Activated CD4-positive, alpha-beta memory T cell treated with anti-CD3 and anti-CD28 coated beads, Interleukin-2, amount 10 ng/mL, durations not matched to agents 7 days and 5 days (primary cell): ENCODE data around the gene ST6GALNAC2. TPM values are rescaled to one million over a fixed set of nuclear protein-coding genes. Genes with fewer than 3 reads are reported as not detected.

Experiments used
- CTCF ChIA-PET: fragments of 350-600 bp; sonication (Branson Sonifier 250); formaldehyde crosslinking; loops from one replicate; lab custom pipeline; 2021; ENCODE audit warnings: antibody characterized with exemption, inconsistent platforms; lab: Charles Lee
- POLR2A ChIA-PET: fragments of 350-600 bp; sonication (Branson Sonifier 250); formaldehyde crosslinking; loops from one replicate; lab custom pipeline; 2021; ENCODE audit warnings: antibody characterized with exemption; lab: Charles Lee
- DNase-seq: peaks from one replicate; pipeline ENCODE4 v3.0.0-alpha.2; 2020
- H3K27ac Mint-ChIP-seq: one replicate; pipeline ENCODE4 v1.8.0; 2021; ENCODE audit warnings: mild to moderate bottlenecking, mixed read lengths
- H3K27me3 Mint-ChIP-seq: one replicate; pipeline ENCODE4 v1.8.0; 2021; ENCODE audit warnings: mixed read lengths
- H3K36me3 Mint-ChIP-seq: one replicate; pipeline ENCODE4 v1.8.0; 2021; ENCODE audit warnings: low read depth, mixed read lengths
- H3K4me1 Mint-ChIP-seq: one replicate; pipeline ENCODE4 v1.8.0; 2021; ENCODE audit warnings: mixed read lengths
- H3K4me3 Mint-ChIP-seq: one replicate; pipeline ENCODE4 v1.8.0; 2021; ENCODE audit warnings: mild to moderate bottlenecking, mixed read lengths
- H3K9me3 Mint-ChIP-seq: one replicate; pipeline ENCODE4 v1.8.0; 2021; ENCODE audit warnings: mixed read lengths
- total RNA-seq, 2 experiments: library from RNA; stranded (reverse); gene quantifications; one replicate each; pipeline ENCODE4 v1.2.3, GENCODE V29; 2021

ST6GALNAC2 gene
- total RNA-seq, 2 experiments from 2014 or later = 0.25 to 0.65 TPM

DNA sequence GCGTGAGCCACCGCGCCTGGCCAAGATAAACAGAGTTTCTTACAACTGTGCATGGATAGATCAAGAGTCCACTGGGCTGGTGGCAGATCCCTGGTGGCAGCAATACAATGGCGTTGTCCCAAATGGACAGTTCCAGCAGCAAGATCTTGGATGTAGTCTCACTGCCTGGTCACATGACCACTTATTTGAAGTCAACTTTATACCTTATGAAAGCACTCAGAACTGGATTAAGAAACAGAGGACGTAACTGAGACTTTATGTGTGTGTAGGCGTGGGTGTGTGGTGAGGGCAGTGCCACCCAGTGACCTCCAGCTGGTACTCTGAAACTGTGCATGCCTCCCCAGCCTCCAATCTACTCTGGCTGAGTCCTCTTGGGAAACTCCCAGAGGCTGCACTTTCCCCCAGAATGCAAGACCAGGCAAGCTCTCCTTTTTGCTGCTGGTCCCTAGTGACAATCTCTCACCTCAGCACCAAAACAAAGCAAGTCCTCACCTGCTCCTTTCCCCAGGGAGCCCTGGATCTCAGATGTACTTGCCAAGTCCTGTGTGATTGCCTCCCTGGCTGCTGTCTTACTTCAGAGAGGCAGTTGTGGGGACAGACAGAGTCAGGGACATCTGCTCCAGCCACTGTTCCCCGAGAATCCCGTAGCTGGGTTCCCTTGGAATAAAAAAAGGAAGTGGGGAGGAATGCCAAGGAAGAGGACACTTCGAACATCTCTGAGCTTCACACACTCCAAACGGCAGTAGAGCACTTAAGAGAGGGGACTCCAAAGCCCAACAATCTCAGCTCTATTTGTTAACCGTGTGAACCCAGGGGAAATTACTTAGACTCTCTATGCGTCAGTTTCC is 11.7 kb upstream of the ST6GALNAC2 start:
- CTCF ChIA-PET = interaction anchor here (1.2 to 4.7 kb wide), 3 partner anchors 11 to 39 kb away, joined by 4 to 31 read pairs (median 8); partner anchors contain the start of gene ST6GALNAC2
- POLR2A ChIA-PET = interaction anchor here (1.1 to 1.4 kb wide), 2 partner anchors 12 to 13 kb away, joined by 4 read pairs; partner anchors contain the start of gene ST6GALNAC2
- H3K9me3 Mint-ChIP-seq = peaks cover 4% of the 10 kb centered on the region

DNA sequence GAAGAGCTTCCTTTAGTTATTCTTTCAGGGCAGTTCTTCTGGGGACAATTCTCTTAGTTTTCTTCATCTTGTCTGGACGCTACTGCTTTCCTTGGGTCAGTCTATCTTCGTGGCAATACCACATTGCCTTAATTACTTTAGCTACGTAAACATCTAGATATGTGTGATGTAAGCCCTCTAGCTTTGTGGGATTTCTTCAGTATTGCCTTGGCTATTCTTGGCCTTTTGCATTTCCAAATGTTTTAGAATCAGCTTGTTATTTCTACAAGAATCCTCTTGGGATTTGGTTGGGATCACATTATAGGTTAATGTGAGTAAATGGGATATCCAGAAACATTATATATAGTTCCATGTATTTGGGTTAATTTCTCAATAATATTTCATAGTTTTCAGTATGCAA is 9.0 kb upstream of the ST6GALNAC2 start:
- H3K27me3 Mint-ChIP-seq = peaks cover 19% of the 10 kb centered on the region
- no peaks in the 10 kb centered on the region for H3K9me3 Mint-ChIP-seq
- H3K36me3 Mint-ChIP-seq = no peaks in the 10 kb centered on the region
- H3K4me3 Mint-ChIP-seq = no peak overlapping the region
- DNase-seq = no peak
- H3K27ac Mint-ChIP-seq = no peak overlapping the region
- ChIA-PET CTCF (interaction anchor here (1.2 kb wide), 1 partner anchor 30 kb away, joined by 4 read pairs; no protein-coding TSS in a partner anchor), POLR2A (no interaction called here)
- H3K4me1 Mint-ChIP-seq = peaks cover 6% of the 10 kb centered on the region

More for the DNA sequence above, 11.7 kb upstream of the ST6GALNAC2 start:
- no peak overlapping the region for H3K4me3 Mint-ChIP-seq
- peaks cover 13% of the 10 kb centered on the region for H3K27me3 Mint-ChIP-seq
- peaks cover 7% of the 10 kb centered on the region for H3K36me3 Mint-ChIP-seq
- H3K27ac Mint-ChIP-seq = no peak overlapping the region
- H3K4me1 Mint-ChIP-seq = peaks cover 23% of the 10 kb centered on the region
- DNase-seq = no peak

DNA sequence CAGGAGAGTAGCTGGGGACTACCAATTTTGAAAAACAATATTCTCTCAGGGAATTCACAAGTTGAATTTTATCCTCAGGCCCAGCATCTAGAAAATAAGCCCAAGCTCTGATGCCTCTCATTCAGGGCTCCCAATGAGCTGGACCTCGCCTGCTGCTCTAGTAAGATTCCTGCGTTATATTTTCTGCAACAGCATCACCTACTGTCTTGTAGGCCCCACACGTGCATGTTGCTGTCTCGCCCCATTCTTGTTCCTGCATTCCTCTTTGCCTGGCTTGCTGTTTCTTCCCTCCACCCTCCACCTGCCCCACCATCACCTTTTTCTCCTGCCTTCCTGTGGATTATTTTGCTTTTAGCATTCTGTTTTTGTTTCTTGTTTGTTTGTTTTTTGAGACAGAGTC is 8.3 kb upstream of the ST6GALNAC2 start:
- DNase-seq = no peak
- Mint-ChIP-seq H3K4me1 (peaks cover 6% of the 10 kb centered on the region), H3K9me3 (no peaks in the 10 kb centered on the region), H3K27me3 (peaks cover 25% of the 10 kb centered on the region), H3K4me3 (no peak overlapping the region), H3K36me3 (no peaks in the 10 kb centered on the region), H3K27ac (no peak overlapping the region)
- POLR2A ChIA-PET = interaction anchor here (0.6 to 1.3 kb wide), 2 partner anchors 26 to 818 kb away, joined by 3 read pairs; no protein-coding TSS in a partner anchor
- CTCF ChIA-PET = interaction anchor here (1.2 to 1.4 kb wide), 2 partner anchors 14 to 31 kb away, joined by 3 to 4 read pairs; no protein-coding TSS in a partner anchor

DNA sequence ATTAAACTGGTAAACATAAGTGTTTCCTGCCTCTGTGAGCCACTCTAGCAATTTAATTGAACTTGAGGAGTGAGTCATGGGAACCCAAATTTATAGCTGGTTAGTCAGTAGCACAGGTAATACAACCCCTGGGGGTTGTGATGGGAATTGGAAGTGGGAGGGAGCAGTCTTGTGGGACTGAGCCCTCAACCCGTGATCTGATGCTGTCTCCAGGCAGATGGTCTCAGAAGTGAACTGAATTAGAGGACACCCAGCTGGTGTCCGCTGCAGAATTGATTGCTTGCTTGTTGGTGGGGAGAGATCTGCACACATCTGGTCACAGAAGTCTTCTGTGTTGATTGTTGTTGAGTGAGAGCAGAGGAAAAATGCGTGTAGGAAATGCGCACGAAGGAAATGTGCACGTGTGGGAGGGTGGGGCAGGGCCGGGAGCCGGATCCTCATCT is 7.7 kb upstream of the ST6GALNAC2 start:
- ChIA-PET CTCF (interaction anchor here (0.7 to 1.4 kb wide), 2 partner anchors 14 to 31 kb away, joined by 3 read pairs; no protein-coding TSS in a partner anchor), POLR2A (interaction anchor here (1.3 kb wide), 1 partner anchor 25 kb away, joined by 3 read pairs; no protein-coding TSS in a partner anchor)
- Mint-ChIP-seq H3K4me3 (no peak overlapping the region), H3K36me3 (no peaks in the 10 kb centered on the region), H3K4me1 (peaks cover 6% of the 10 kb centered on the region), H3K27ac (no peak overlapping the region), H3K27me3 (peaks cover 28% of the 10 kb centered on the region), H3K9me3 (no peaks in the 10 kb centered on the region)
- no peak for DNase-seq

DNA sequence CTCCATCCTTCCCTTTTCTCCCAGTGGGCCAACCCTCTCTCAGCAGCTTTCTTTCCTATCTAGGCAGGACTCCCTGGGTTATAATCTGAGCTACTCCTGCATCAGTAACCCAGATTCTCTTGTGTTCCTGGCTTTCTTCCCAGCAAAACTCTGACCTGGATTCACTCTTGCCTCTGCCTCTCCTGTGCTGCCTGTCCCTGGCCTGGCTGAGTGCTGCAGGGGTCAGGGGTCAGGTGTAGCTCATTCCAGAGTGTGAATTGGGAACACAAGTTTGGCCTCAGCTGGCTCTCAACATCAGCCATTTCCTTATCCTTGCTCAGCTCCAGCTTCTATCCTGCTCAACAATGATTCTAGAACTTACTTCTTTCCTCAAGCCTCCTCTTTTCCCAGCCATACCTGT is 2.5 kb upstream of the ST6GALNAC2 start:
- Mint-ChIP-seq H3K4me3 (no peak overlapping the region), H3K4me1 (peaks cover 16% of the 10 kb centered on the region), H3K36me3 (no peaks in the 10 kb centered on the region), H3K27ac (no peak overlapping the region), H3K9me3 (no peaks in the 10 kb centered on the region), H3K27me3 (peaks cover 55% of the 10 kb centered on the region)
- DNase-seq = no peak
- ChIA-PET CTCF (interaction anchor here (1.3 kb wide), 1 partner anchor 65 kb away, joined by 5 read pairs; no protein-coding TSS in a partner anchor), POLR2A (interaction anchor here (0.9 to 1.6 kb wide), 2 partner anchors 10 to 12 kb away, joined by 3 to 5 read pairs; no protein-coding TSS in a partner anchor)

DNA sequence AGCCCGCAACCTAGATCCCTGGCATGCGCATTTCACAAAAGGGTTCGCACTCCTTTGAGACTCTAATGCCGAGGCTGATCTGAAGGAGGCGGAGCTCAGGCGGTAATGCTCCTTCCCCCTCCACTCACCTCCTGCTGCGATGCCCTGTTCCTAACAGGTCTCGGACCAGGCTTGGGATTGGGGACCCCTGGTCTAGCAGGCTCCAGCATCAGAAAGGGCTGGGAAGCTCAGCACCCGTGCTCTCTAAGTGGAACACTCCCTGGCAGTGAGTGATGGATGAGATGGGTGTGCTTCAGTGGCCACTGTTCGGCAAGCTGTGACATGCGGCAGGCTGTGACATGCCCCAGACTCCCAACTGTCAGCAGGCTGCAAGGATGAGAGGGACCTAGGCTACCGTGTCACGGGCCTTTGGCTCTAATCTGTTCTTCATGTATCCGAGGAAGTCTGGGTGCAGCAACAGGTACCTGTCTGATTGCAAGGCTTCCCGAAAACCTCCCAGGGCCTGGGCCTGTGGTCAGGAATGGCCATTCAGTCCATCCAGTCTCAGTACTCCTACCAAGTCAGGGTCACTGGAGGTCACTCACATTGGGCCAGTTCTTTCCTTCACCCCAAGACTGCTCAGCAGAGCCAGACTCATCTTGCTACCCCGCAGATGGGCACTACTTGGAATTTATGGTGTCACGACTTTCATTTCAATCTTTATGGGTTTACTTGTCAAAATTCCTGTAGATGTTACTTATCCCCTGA is 1.3 kb upstream of the ST6GALNAC2 start:
- DNase-seq = no peak
- Mint-ChIP-seq H3K27me3 (peaks cover 60% of the 10 kb centered on the region), H3K9me3 (no peaks in the 10 kb centered on the region), H3K36me3 (no peaks in the 10 kb centered on the region), H3K4me1 (peaks cover 16% of the 10 kb centered on the region), H3K4me3 (no peak overlapping the region), H3K27ac (no peak overlapping the region)
- ChIA-PET POLR2A (interaction anchor here (0.9 to 1.6 kb wide), 2 partner anchors 21 to 29 kb away, joined by 4 to 14 read pairs; no protein-coding TSS in a partner anchor), CTCF (interaction anchor here (1.0 to 3.0 kb wide), 4 partner anchors 29 to 64 kb away, joined by 4 to 21 read pairs (median 14); no protein-coding TSS in a partner anchor)

DNA sequence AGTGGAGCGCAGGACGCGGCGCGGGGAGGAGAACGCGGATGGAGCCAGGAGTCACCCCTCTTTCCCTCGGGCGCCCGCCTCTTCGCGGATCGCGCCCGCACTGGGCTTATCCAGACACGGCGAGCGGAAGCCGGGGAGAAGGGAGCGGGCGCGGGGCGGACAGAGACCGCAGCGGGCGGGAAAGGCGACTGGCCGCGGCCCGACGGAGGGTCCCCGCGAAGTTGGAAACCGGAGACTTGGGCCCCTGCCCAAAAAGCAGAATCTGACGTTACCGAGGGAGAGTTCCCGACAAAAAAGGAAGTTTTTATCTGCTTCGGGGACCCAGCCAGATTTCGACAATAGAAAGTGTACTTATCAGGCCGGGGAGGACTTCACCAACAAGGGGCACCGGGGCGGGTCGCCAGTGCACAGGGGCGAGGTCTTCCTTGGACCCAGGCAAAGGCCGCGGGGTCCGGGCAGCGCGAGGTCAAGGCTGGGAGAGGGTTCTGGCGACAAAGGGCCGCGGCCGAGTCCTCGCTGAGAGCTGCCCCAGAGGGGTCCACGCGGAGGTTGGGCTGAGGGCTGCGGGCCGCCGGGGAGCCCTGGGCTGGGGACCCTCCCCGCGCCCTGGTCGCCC is 519 bp downstream of the ST6GALNAC2 start:
- Mint-ChIP-seq H3K4me1 (peaks cover 16% of the 10 kb centered on the region), H3K36me3 (no peaks in the 10 kb centered on the region), H3K4me3 (peak overlapping the region; percentile 65), H3K9me3 (no peaks in the 10 kb centered on the region), H3K27ac (no peak overlapping the region), H3K27me3 (peaks cover 57% of the 10 kb centered on the region)
- ChIA-PET CTCF (interaction anchor here (1.3 to 3.0 kb wide), 6 partner anchors 25 to 129 kb away, joined by 3 to 21 read pairs (median 10); no protein-coding TSS in a partner anchor), POLR2A (interaction anchor here (0.8 to 1.6 kb wide), 6 partner anchors 12 to 28 kb away, joined by 3 to 14 read pairs (median 4); no protein-coding TSS in a partner anchor)
- DNase-seq = peak; percentile 28

DNA sequence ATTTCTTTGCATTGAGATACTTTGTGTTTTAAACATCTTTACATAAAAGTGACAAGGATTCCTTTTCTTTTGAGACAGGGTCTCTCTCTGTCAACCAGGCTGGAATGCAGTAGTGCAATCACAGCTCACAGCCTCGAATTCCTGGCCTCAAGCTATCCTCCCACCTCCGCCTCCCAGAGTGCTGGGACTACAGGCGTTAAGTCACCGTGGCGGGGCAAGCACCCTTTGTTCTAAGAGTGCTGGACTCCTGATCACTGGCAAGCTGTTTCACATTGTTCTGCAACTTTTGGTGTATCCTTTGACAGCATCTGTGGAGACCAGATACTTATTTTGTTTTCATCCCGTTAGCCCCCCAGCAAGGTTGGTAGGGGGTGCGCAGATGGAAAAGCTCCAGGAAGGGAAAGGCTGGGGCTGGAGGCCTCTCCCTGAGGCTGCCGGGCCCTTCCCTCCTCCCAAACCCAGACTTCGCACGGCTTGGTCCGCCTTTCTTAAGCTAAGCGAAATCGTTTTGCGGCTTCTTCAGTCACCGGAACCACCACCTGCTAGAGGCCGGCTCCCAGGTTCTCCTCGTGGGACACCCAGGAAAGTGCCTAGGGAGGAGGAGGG is 1.1 kb downstream of the ST6GALNAC2 start:
- Mint-ChIP-seq H3K27me3 (peaks cover 52% of the 10 kb centered on the region), H3K9me3 (no peaks in the 10 kb centered on the region), H3K4me1 (peaks cover 20% of the 10 kb centered on the region), H3K4me3 (peak overlapping the region; percentile 65), H3K36me3 (no peaks in the 10 kb centered on the region), H3K27ac (no peak overlapping the region)
- DNase-seq = no peak
- ChIA-PET CTCF (interaction anchor here (0.6 to 3.0 kb wide), 6 partner anchors 14 to 129 kb away, joined by 3 to 21 read pairs (median 6); no protein-coding TSS in a partner anchor), POLR2A (interaction anchor here (0.7 to 1.4 kb wide), 6 partner anchors 8 to 48 kb away, joined by 3 to 4 read pairs (median 4); no protein-coding TSS in a partner anchor)

DNA sequence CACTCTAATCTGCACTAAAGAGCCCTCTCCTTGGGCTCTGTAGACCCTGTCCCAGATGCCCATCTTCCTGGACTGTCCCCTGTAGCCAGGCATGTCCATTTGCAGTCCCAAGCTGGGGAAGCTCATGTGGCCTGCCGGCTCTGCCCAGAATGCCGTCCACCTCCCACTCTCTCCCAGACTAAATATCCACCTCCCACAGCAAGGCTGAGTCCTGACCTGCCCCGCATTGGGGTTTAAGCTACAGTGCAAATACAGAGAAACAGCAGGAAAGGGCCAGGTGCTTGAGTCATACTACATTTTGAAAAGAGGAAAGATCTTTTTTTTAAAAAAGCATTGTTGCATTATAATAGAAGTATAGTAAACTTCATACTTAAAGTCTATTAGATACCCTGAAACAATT is 3.0 kb downstream of the ST6GALNAC2 start:
- no peaks in the 10 kb centered on the region for H3K36me3 Mint-ChIP-seq
- H3K27ac Mint-ChIP-seq = no peak overlapping the region
- CTCF ChIA-PET = interaction anchor here (0.7 to 1.7 kb wide), 3 partner anchors 22 to 535 kb away, joined by 4 to 7 read pairs (median 5); no protein-coding TSS in a partner anchor
- no peaks in the 10 kb centered on the region for H3K9me3 Mint-ChIP-seq
- H3K4me1 Mint-ChIP-seq = peaks cover 26% of the 10 kb centered on the region
- no peak overlapping the region for H3K4me3 Mint-ChIP-seq
- no peak for DNase-seq
- POLR2A ChIA-PET = interaction anchor here (1.1 kb wide), 1 partner anchor 13 kb away, joined by 3 read pairs; a partner anchor contains a TSS
- peaks cover 38% of the 10 kb centered on the region for H3K27me3 Mint-ChIP-seq

DNA sequence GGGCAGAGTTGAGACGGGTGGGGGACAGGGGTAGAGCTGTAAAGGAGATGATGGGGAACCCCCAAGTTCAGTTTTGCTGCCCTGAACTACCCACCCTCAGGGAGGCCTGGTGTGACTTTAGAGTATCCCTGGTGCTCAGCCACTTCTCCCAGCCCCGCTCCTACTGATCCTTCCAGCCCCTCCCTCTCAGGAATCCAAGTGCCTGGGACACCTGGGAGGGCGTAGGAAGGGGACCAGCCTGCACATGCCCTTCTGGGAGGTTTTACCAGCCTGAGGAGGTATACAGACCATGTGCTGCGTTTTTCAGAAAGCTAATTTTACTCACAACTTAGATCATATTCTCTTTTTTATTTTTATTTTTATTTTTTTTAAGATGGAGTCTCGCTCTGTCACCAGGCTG is 4.1 kb downstream of the ST6GALNAC2 start:
- no peak for DNase-seq
- H3K9me3 Mint-ChIP-seq = no peaks in the 10 kb centered on the region
- no peak overlapping the region for H3K4me3 Mint-ChIP-seq
- no peak overlapping the region for H3K27ac Mint-ChIP-seq
- no peaks in the 10 kb centered on the region for H3K36me3 Mint-ChIP-seq
- H3K4me1 Mint-ChIP-seq = peaks cover 21% of the 10 kb centered on the region
- H3K27me3 Mint-ChIP-seq = peaks cover 27% of the 10 kb centered on the region
- CTCF ChIA-PET = interaction anchor here (0.6 to 0.8 kb wide), 4 partner anchors 23 to 100 kb away, joined by 3 to 5 read pairs (median 3); no protein-coding TSS in a partner anchor
- POLR2A ChIA-PET = no interaction called here

DNA sequence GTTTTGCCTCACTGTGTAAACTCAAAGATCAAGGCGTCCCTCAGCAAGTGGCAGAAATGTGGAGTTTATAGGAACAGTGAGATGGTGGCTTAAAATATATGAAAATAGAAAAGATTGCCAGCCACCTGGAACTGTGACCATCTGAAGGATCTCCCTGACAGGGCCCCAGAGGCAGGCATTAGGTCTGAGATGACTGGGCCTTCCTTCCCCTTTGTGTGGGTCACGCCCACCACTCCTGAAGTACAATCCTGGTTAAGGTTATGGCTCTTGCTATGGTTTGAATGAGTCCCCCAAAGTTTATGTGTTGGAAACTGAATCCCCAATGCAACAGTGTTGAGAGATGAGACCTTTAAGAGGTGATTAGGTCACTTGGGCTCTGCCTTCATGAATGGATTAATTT is 6.4 kb downstream of the ST6GALNAC2 start:
- peak overlapping the region; percentile 26 for H3K27ac Mint-ChIP-seq
- CTCF ChIA-PET = interaction anchor here (0.8 to 1.4 kb wide), 4 partner anchors 14 to 102 kb away, joined by 3 to 8 read pairs (median 4); no protein-coding TSS in a partner anchor

More for the DNA sequence above, 6.4 kb downstream of the ST6GALNAC2 start:
- POLR2A ChIA-PET = interaction anchor here (0.6 kb wide), 1 partner anchor 394 kb away, joined by 3 read pairs; no protein-coding TSS in a partner anchor
- DNase-seq = no peak
- Mint-ChIP-seq H3K9me3 (no peaks in the 10 kb centered on the region), H3K27me3 (peaks cover 12% of the 10 kb centered on the region), H3K4me1 (peaks cover 12% of the 10 kb centered on the region), H3K36me3 (no peaks in the 10 kb centered on the region), H3K4me3 (no peak overlapping the region)
